ENCODE measurements around the gene PLCB1.

Gene PLCB1

DNA sequence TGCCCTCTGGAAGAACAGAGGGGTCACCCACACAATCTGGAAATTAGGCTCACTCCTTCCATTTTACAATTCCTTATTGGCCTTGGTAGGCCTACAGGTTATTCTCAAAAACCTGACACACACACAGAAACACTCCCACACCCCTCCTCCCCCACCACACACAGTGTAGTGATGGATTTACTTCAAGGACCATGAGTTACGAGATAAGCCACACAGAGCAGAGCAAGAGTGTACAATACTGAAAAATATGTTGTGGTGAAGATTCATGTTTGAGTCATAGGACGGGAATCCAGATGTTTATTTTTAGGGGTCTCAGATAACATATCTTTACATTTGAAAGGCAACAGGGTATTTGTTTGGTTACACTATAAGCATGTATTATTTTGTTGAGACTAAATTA, 291.9 kb downstream of the PLCB1 start:
- TF ChIP-seq MYC (IDR thresholded peaks at IDR 0.05; ENCODE audit: low read depth, low read length) (no peak), POLR2A (IDR thresholded peaks at IDR 0.05; ENCODE audit: extremely low read depth, insufficient read length) (no peak)
- TF ChIP-seq, protein P1, sequence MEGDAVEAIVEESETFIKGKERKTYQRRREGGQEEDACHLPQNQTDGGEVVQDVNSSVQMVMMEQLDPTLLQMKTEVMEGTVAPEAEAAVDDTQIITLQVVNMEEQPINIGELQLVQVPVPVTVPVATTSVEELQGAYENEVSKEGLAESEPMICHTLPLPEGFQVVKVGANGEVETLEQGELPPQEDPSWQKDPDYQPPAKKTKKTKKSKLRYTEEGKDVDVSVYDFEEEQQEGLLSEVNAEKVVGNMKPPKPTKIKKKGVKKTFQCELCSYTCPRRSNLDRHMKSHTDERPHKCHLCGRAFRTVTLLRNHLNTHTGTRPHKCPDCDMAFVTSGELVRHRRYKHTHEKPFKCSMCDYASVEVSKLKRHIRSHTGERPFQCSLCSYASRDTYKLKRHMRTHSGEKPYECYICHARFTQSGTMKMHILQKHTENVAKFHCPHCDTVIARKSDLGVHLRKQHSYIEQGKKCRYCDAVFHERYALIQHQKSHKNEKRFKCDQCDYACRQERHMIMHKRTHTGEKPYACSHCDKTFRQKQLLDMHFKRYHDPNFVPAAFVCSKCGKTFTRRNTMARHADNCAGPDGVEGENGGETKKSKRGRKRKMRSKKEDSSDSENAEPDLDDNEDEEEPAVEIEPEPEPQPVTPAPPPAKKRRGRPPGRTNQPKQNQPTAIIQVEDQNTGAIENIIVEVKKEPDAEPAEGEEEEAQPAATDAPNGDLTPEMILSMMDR (IDR thresholded peaks at IDR 0.05; ENCODE audit: low read depth, low read length), result no peak
- TF ChIP-seq, protein P2, sequence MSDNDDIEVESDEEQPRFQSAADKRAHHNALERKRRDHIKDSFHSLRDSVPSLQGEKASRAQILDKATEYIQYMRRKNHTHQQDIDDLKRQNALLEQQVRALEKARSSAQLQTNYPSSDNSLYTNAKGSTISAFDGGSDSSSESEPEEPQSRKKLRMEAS (IDR thresholded peaks at IDR 0.05; ENCODE audit: low read depth, low read length), result no peak
- no peak overlapping the region for H3K4me3 ChIP-seq (ENCODE audit: low read depth, low read length)
- no peak for DNase-seq (ENCODE audit: low read depth)

DNA sequence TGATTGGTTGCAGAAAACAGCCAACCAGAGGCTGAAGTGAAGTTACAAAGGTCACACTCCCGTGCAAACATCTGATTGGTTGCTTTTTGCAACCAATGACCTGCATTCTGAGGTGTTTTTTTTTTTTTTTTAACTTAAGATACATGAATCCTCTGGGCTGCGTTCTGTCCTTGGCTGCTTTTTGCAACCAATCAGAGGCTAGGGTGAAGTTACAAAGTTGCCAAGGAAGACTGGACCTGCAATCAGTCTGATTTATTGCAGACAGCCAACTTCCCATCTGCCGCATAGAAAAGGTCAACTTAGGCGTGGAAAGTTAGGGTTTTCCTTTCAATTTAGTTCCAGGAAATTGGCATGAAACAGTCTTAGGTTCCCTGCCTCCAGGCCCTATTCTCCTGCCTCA, 292.9 kb downstream of the PLCB1 start:
- DNase-seq (ENCODE audit: low read depth), result no peak
- TF ChIP-seq POLR2A (IDR thresholded peaks at IDR 0.05; ENCODE audit: extremely low read depth, insufficient read length) (no peak), MYC (IDR thresholded peaks at IDR 0.05; ENCODE audit: low read depth, low read length) (no peak)
- TF ChIP-seq, protein P2 (IDR thresholded peaks at IDR 0.05; ENCODE audit: low read depth, low read length), result no peak
- TF ChIP-seq, protein P1 (IDR thresholded peaks at IDR 0.05; ENCODE audit: low read depth, low read length), result no peak
- H3K4me3 ChIP-seq (ENCODE audit: low read depth, low read length), result no peak overlapping the region

DNA sequence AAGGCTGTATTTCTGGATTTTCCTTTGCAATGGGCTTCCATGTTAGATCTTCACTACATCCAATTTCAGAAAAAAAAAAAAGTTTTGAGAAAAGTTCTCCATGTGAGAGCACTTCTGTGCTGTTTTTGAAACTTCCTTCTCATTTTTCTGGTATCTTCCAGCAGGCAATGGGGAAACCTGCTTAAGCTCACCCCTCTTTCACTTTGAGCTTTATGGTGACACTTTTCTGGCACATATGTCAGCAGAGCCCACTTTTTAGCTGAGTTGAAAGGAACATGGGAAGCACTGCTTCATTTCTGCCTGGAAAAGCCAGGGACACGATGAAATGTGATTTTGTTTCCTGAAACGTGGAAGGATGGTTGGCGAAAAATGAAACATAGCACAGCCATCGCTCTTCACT, 293.7 kb downstream of the PLCB1 start:
- DNase-seq (ENCODE audit: low read depth), result no peak
- H3K4me3 ChIP-seq (ENCODE audit: low read depth, low read length), result no peak overlapping the region
- TF ChIP-seq, protein P2 (IDR thresholded peaks at IDR 0.05; ENCODE audit: low read depth, low read length), result no peak
- TF ChIP-seq, protein P1 (IDR thresholded peaks at IDR 0.05; ENCODE audit: low read depth, low read length), result no peak
- TF ChIP-seq POLR2A (IDR thresholded peaks at IDR 0.05; ENCODE audit: extremely low read depth, insufficient read length) (no peak), MYC (IDR thresholded peaks at IDR 0.05; ENCODE audit: low read depth, low read length) (no peak)

DNA sequence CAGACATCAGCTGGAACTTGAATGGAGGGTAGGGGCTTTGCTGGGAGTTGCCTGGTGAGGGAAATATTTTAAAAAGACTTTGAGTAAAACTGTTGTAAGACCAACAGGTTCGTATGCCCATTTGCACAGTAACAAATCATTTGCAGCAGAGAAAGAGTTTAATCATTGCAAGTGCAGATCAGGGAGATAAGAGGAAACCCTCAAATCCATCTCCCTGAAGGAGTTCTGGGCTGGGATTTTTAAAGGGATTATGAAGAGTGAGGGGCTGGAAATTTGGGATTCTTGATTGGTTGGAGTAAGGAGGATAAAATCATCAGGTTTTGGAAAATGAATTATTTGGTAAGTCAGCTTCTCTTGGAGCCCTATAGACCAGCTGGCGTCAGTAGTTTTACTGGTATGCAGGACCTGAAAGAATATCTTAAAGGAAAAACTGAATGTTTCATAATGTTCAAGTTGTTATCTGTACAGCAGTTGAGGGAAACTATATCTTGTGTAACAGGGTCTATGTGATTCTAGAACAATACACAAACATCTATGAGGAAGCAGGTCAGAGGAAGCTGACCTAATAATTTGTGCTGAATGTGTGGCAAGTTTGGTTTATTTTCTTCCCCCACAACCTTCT, 295.5 kb downstream of the PLCB1 start:
- peak; percentile 64 for DNase-seq (ENCODE audit: low read depth)
- H3K4me3 ChIP-seq (ENCODE audit: low read depth, low read length), result no peak overlapping the region
- no peak for TF ChIP-seq MYC (IDR thresholded peaks at IDR 0.05; ENCODE audit: low read depth, low read length)
- TF ChIP-seq, protein P1 (IDR thresholded peaks at IDR 0.05; ENCODE audit: low read depth, low read length), result no peak
- TF ChIP-seq, protein P2 (IDR thresholded peaks at IDR 0.05; ENCODE audit: low read depth, low read length), result no peak
- no peak for TF ChIP-seq POLR2A (IDR thresholded peaks at IDR 0.05; ENCODE audit: extremely low read depth, insufficient read length)

DNA sequence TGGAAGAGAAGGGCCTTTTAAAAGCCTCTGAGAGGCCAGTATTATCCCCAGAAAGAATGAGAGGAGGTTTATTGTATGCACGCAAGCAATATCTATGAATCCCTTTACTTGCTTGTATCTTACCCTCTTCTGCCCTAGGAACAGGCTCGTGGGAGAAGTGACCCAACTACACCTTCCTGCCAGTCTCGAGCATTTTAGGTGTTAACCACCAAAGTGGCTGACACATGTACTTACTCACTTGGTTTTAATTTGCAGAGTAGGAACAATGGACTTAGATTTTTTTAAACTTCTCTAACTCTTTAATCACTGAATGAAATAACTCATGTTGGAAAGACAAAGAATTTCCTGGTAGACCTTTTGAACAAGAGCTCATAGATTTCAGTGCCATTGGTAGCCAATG, 296.9 kb downstream of the PLCB1 start:
- TF ChIP-seq MYC (IDR thresholded peaks at IDR 0.05; ENCODE audit: low read depth, low read length), result no peak
- TF ChIP-seq, protein P2 (IDR thresholded peaks at IDR 0.05; ENCODE audit: low read depth, low read length), result no peak
- TF ChIP-seq POLR2A (IDR thresholded peaks at IDR 0.05; ENCODE audit: extremely low read depth, insufficient read length), result no peak
- TF ChIP-seq, protein P1 (IDR thresholded peaks at IDR 0.05; ENCODE audit: low read depth, low read length), result no peak
- H3K4me3 ChIP-seq (ENCODE audit: low read depth, low read length), result no peak overlapping the region
- DNase-seq (ENCODE audit: low read depth), result no peak
